ENCODE data around the gene GBF1. TPM values are rescaled to one million over a fixed set of nuclear protein-coding genes. Genes with fewer than 3 reads are reported as not detected.

Gene GBF1
- total and polyA plus RNA-seq, 4 donors: 6.0 to 27.2 (median 15.2) TPM

- no peak for TF ChIP-seq CTCF (IDR thresholded peaks at IDR 0.05; ENCODE audit: low read depth, low read length, missing input control)
Measured at GRCh38 chr10:102279104-102279503, 33.8 kb downstream of the GBF1 start (continued).

GRCh38 chr10:102280397-102281101 is 35.2 kb downstream of the GBF1 start:
- no peaks in the 10 kb centered on the region for H3K9me3 ChIP-seq (ENCODE audit: control insufficient read depth in 4 of 4, low read length in 3 of 4)
- H3K36me3 ChIP-seq (ENCODE audit: control insufficient read depth in 4 of 4, insufficient read depth in 3 of 4, low read depth in 1 of 4, low read length in 3 of 4): peaks cover 0 to 3% (median 0%) of the 10 kb centered on the region in 4 donors
- TF ChIP-seq ATF3 (IDR thresholded peaks at IDR 0.05) (no peak), FOXA2 (IDR thresholded peaks at IDR 0.05) (no peak), MAX (IDR thresholded peaks at IDR 0.05) (no peak), HNF4G (IDR thresholded peaks at IDR 0.05) (no peak), HNF4A (conservative IDR thresholded peaks at IDR 0.05) (no peak), NR2F2 (IDR thresholded peaks at IDR 0.05) (no peak), EGR1 (IDR thresholded peaks at IDR 0.05; ENCODE audit: low read depth in 2 of 2) (no peak), JUND (IDR thresholded peaks at IDR 0.05) (no peak), RXRA (IDR thresholded peaks at IDR 0.05) (no peak), FOXA1 (IDR thresholded peaks at IDR 0.05) (no peak), TAF1 (conservative IDR thresholded peaks at IDR 0.05) (no peak), REST (IDR thresholded peaks at IDR 0.05) (no peak), YY1 (IDR thresholded peaks at IDR 0.05) (no peak), CTCF (IDR thresholded peaks at IDR 0.05; ENCODE audit: low read depth, low read length, missing input control) (no peak), SP1 (IDR thresholded peaks at IDR 0.05) (no peak), GABPA (IDR thresholded peaks at IDR 0.05 in 1 of 2, conservative IDR thresholded peaks at IDR 0.05 in 1 of 2) (no peak), RAD21 (IDR thresholded peaks at IDR 0.05) (no peak), ZBTB33 (IDR thresholded peaks at IDR 0.05) (no peak)
- 24% methylated on average over 3 of the region's 3 CpGs for WGBS
- no peak overlapping the region for H3K4me3 ChIP-seq (ENCODE audit: low read depth in 1 of 3, low read length in 3 of 3)
- no peak for DNase-seq (ENCODE audit: low spot score)
- H3K9ac ChIP-seq (ENCODE audit: low read depth in 1 of 2, low read length in 2 of 2): no peak overlapping the region
- H3K4me1 ChIP-seq (ENCODE audit: control insufficient read depth in 4 of 4, insufficient read depth in 4 of 4, low read length in 3 of 4): peaks cover 6 to 23% (median 18%) of the 10 kb centered on the region in 4 donors
- no peaks in the 10 kb centered on the region for H3K27me3 ChIP-seq (ENCODE audit: control insufficient read depth in 4 of 4, insufficient read depth in 4 of 4, low read length in 3 of 4)
- H3K27ac ChIP-seq (ENCODE audit: low read depth in 1 of 2, low read length in 2 of 2): no peak overlapping the region
